Vagina (tissue), 2 donors: ENCODE data around the gene COBL.

Source experiments
- CTCF ChIP-seq, 3 experiments: fragments of 450-650 bp in 2 of 3; fragments of 200-600 bp in 1 of 3; sonication (generic) in 1 of 3; IDR thresholded peaks; one replicate each; pipeline ENCODE4 v1.5.1; 2017 to 2019; ENCODE audit warnings: antibody characterized with exemption in 3 of 3, mild to moderate bottlenecking in 2 of 3, moderate library complexity in 2 of 3
- POLR2A ChIP-seq, 2 donors: fragments of 450-650 bp; IDR thresholded peaks; one replicate each; pipeline ENCODE4 v1.6.1; 2017; ENCODE audit warnings: antibody characterized with exemption in 2 of 2, mild to moderate bottlenecking in 2 of 2, moderate library complexity in 2 of 2

- TF ChIP-seq CTCF (IDR thresholded peaks at IDR 0.05): no peak
- no peak for TF ChIP-seq POLR2A (IDR thresholded peaks at IDR 0.05)
Observed at GRCh38 chr7:51222916-51223315, 93.7 kb downstream of the COBL start.
